Activated naive CD8-positive, alpha-beta T cell treated with anti-CD3 and anti-CD28 coated beads for 36 hours (primary cell): ENCODE measurements around the gene SLC24A4. TPM values are rescaled to one million over a fixed set of nuclear protein-coding genes. Genes with fewer than 3 reads are reported as not detected.

Source experiments
- DNase-seq: peaks from one replicate; pipeline ENCODE4 v3.0.0; 2021
- H3K27ac Mint-ChIP-seq: one replicate; pipeline ENCODE4 v1.8.0; 2022; ENCODE audit warnings: mild to moderate bottlenecking, moderate library complexity, mixed read lengths
- H3K27me3 Mint-ChIP-seq: one replicate; pipeline ENCODE4 v1.8.0; 2022; ENCODE audit warnings: mild to moderate bottlenecking, mixed read lengths
- H3K36me3 Mint-ChIP-seq: one replicate; pipeline ENCODE4 v1.8.0; 2021; ENCODE audit warnings: mild to moderate bottlenecking, mixed read lengths
- H3K4me1 Mint-ChIP-seq: one replicate; pipeline ENCODE4 v1.8.0; 2021; ENCODE audit warnings: mixed read lengths
- H3K4me3 Mint-ChIP-seq: one replicate; pipeline ENCODE4 v1.8.0; 2022; ENCODE audit warnings: mild to moderate bottlenecking, moderate library complexity, mixed read lengths
- H3K9me3 Mint-ChIP-seq: one replicate; pipeline ENCODE4 v1.8.0; 2022; ENCODE audit warnings: mixed read lengths
- total RNA-seq, 2 experiments: library from RNA; stranded (reverse); gene quantifications; one replicate each; pipeline ENCODE4 v1.2.3, GENCODE V29; 2021

The SLC24A4 gene
- total RNA-seq, 2 experiments from 2014 or later = 0.06 to 0.08 TPM

GRCh38 chr14:92373336-92373735 is 50.4 kb downstream of the SLC24A4 start:
- no peak for DNase-seq
- H3K4me3 Mint-ChIP-seq = no peak overlapping the region
- no peaks in the 10 kb centered on the region for H3K4me1 Mint-ChIP-seq
- no peaks in the 10 kb centered on the region for H3K36me3 Mint-ChIP-seq
- H3K27ac Mint-ChIP-seq = no peak overlapping the region
- H3K9me3 Mint-ChIP-seq = peaks cover 7% of the 10 kb centered on the region
- no peaks in the 10 kb centered on the region for H3K27me3 Mint-ChIP-seq

- Mint-ChIP-seq H3K4me3 (no peak overlapping the region), H3K4me1 (no peaks in the 10 kb centered on the region), H3K27me3 (no peaks in the 10 kb centered on the region), H3K9me3 (no peaks in the 10 kb centered on the region), H3K36me3 (no peaks in the 10 kb centered on the region), H3K27ac (no peak overlapping the region)
- no peak for DNase-seq
These were observed 57.2 kb downstream of the SLC24A4 start for GRCh38 chr14:92380131-92380530.

- Mint-ChIP-seq H3K27me3 (no peaks in the 10 kb centered on the region), H3K36me3 (no peaks in the 10 kb centered on the region), H3K27ac (no peak overlapping the region), H3K4me3 (no peak overlapping the region), H3K9me3 (no peaks in the 10 kb centered on the region), H3K4me1 (no peaks in the 10 kb centered on the region)
- no peak for DNase-seq
These were observed 57.6 kb downstream of the SLC24A4 start for GRCh38 chr14:92380582-92380981.

GRCh38 chr14:92382677-92383076 is 59.7 kb downstream of the SLC24A4 start:
- no peak for DNase-seq
- Mint-ChIP-seq H3K36me3 (no peaks in the 10 kb centered on the region), H3K9me3 (no peaks in the 10 kb centered on the region), H3K27ac (no peak overlapping the region), H3K4me3 (no peak overlapping the region), H3K27me3 (no peaks in the 10 kb centered on the region), H3K4me1 (no peaks in the 10 kb centered on the region)

- H3K36me3 Mint-ChIP-seq = no peaks in the 10 kb centered on the region
- H3K4me1 Mint-ChIP-seq = no peaks in the 10 kb centered on the region
- no peak overlapping the region for H3K27ac Mint-ChIP-seq
- DNase-seq = no peak
- no peaks in the 10 kb centered on the region for H3K27me3 Mint-ChIP-seq
- no peaks in the 10 kb centered on the region for H3K9me3 Mint-ChIP-seq
- no peak overlapping the region for H3K4me3 Mint-ChIP-seq
These were observed 60.8 kb downstream of the SLC24A4 start for GRCh38 chr14:92383805-92384204.

- no peaks in the 10 kb centered on the region for H3K36me3 Mint-ChIP-seq
- H3K4me3 Mint-ChIP-seq = no peak overlapping the region
- no peaks in the 10 kb centered on the region for H3K9me3 Mint-ChIP-seq
- H3K27me3 Mint-ChIP-seq = no peaks in the 10 kb centered on the region
- H3K4me1 Mint-ChIP-seq = no peaks in the 10 kb centered on the region
- H3K27ac Mint-ChIP-seq = no peak overlapping the region
- DNase-seq = no peak
These were observed 61.6 kb downstream of the SLC24A4 start for GRCh38 chr14:92384461-92385133.

GRCh38 chr14:92385561-92385960 is 62.6 kb downstream of the SLC24A4 start:
- DNase-seq = no peak

GRCh38 chr14:92386165-92386564 is 63.2 kb downstream of the SLC24A4 start:
- H3K27ac Mint-ChIP-seq = no peak overlapping the region
- H3K4me3 Mint-ChIP-seq = no peak overlapping the region
- no peaks in the 10 kb centered on the region for H3K4me1 Mint-ChIP-seq
- DNase-seq = no peak
- H3K27me3 Mint-ChIP-seq = no peaks in the 10 kb centered on the region
- no peaks in the 10 kb centered on the region for H3K36me3 Mint-ChIP-seq
- no peaks in the 10 kb centered on the region for H3K9me3 Mint-ChIP-seq

More at GRCh38 chr14:92385561-92385960, 62.6 kb downstream of the SLC24A4 start:
- Mint-ChIP-seq H3K9me3 (no peaks in the 10 kb centered on the region), H3K27ac (no peak overlapping the region), H3K4me1 (no peaks in the 10 kb centered on the region), H3K36me3 (no peaks in the 10 kb centered on the region), H3K4me3 (no peak overlapping the region), H3K27me3 (no peaks in the 10 kb centered on the region)

GRCh38 chr14:92386637-92387036 is 63.7 kb downstream of the SLC24A4 start:
- Mint-ChIP-seq H3K27ac (no peak overlapping the region), H3K4me1 (no peaks in the 10 kb centered on the region), H3K36me3 (no peaks in the 10 kb centered on the region), H3K9me3 (no peaks in the 10 kb centered on the region), H3K4me3 (no peak overlapping the region), H3K27me3 (no peaks in the 10 kb centered on the region)
- no peak for DNase-seq

- H3K4me3 Mint-ChIP-seq = no peak overlapping the region
- no peaks in the 10 kb centered on the region for H3K36me3 Mint-ChIP-seq
- no peaks in the 10 kb centered on the region for H3K27me3 Mint-ChIP-seq
These were observed 64.6 kb downstream of the SLC24A4 start for GRCh38 chr14:92387578-92387977.

GRCh38 chr14:92389598-92390158 is 66.7 kb downstream of the SLC24A4 start:
- DNase-seq = no peak
- H3K27me3 Mint-ChIP-seq = no peaks in the 10 kb centered on the region
- H3K36me3 Mint-ChIP-seq = no peaks in the 10 kb centered on the region
- H3K9me3 Mint-ChIP-seq = no peaks in the 10 kb centered on the region
- H3K4me1 Mint-ChIP-seq = no peaks in the 10 kb centered on the region
- no peak overlapping the region for H3K27ac Mint-ChIP-seq
- no peak overlapping the region for H3K4me3 Mint-ChIP-seq

More at GRCh38 chr14:92387578-92387977, 64.6 kb downstream of the SLC24A4 start:
- Mint-ChIP-seq H3K27ac (no peak overlapping the region), H3K4me1 (no peaks in the 10 kb centered on the region), H3K9me3 (no peaks in the 10 kb centered on the region)
- no peak for DNase-seq

- H3K27ac Mint-ChIP-seq = no peak overlapping the region
- no peaks in the 10 kb centered on the region for H3K36me3 Mint-ChIP-seq
- no peaks in the 10 kb centered on the region for H3K27me3 Mint-ChIP-seq
- no peak for DNase-seq
- no peaks in the 10 kb centered on the region for H3K9me3 Mint-ChIP-seq
- no peaks in the 10 kb centered on the region for H3K4me1 Mint-ChIP-seq
- H3K4me3 Mint-ChIP-seq = no peak overlapping the region
These were observed 68.8 kb downstream of the SLC24A4 start for GRCh38 chr14:92391726-92392125.

- no peak for DNase-seq
- Mint-ChIP-seq H3K4me1 (no peaks in the 10 kb centered on the region), H3K36me3 (no peaks in the 10 kb centered on the region), H3K4me3 (no peak overlapping the region), H3K27ac (no peak overlapping the region), H3K27me3 (no peaks in the 10 kb centered on the region), H3K9me3 (no peaks in the 10 kb centered on the region)
These were observed 69.7 kb downstream of the SLC24A4 start for GRCh38 chr14:92392711-92393110.

- DNase-seq = no peak
- no peaks in the 10 kb centered on the region for H3K36me3 Mint-ChIP-seq
- no peak overlapping the region for H3K4me3 Mint-ChIP-seq
- no peak overlapping the region for H3K27ac Mint-ChIP-seq
- peaks cover 2% of the 10 kb centered on the region for H3K9me3 Mint-ChIP-seq
- peaks cover 4% of the 10 kb centered on the region for H3K4me1 Mint-ChIP-seq
- H3K27me3 Mint-ChIP-seq = peaks cover 4% of the 10 kb centered on the region
These were observed 74.4 kb downstream of the SLC24A4 start for GRCh38 chr14:92397150-92397952.

- H3K27me3 Mint-ChIP-seq = peaks cover 4% of the 10 kb centered on the region
- H3K9me3 Mint-ChIP-seq = peaks cover 5% of the 10 kb centered on the region
- peaks cover 4% of the 10 kb centered on the region for H3K4me1 Mint-ChIP-seq
- H3K4me3 Mint-ChIP-seq = no peak overlapping the region
- no peak for DNase-seq
- H3K27ac Mint-ChIP-seq = no peak overlapping the region
- H3K36me3 Mint-ChIP-seq = no peaks in the 10 kb centered on the region
These were observed 75.1 kb downstream of the SLC24A4 start for GRCh38 chr14:92397953-92398564.
